ENCODE data around the gene STX1B. TPM values are rescaled to one million over a fixed set of nuclear protein-coding genes. Genes with fewer than 3 reads are reported as not detected.

The STX1B gene
- total RNA-seq, 1 experiment from 2014 or later: 11.0 TPM

GRCh38 chr16:31001507-31002249, 8.8 kb downstream of the STX1B start:
- Histone ChIP-seq H4K5ac (ENCODE audit: insufficient read length, low read depth, low read length) (no peak overlapping the region), H3K23ac (ENCODE audit: insufficient read length, low read depth, low read length) (no peak overlapping the region), H3K27me3 (ENCODE audit: insufficient read depth, low read length) (no peaks in the 10 kb centered on the region), H2BK12ac (ENCODE audit: insufficient read length, low read depth, low read length) (no peak overlapping the region), H3K27ac (ENCODE audit: insufficient read length, low read depth, low read length) (no peak overlapping the region), H4K8ac (replicated peaks; ENCODE audit: insufficient read length, low read depth, low read length) (no peak overlapping the region), H2BK5ac (ENCODE audit: insufficient read length, low read length) (no peak overlapping the region), H4K91ac (ENCODE audit: insufficient read length, low read depth, low read length) (no peak overlapping the region), H3T11ph (ENCODE audit: low read length) (no peak overlapping the region), H3K18ac (ENCODE audit: insufficient read length, low read depth, low read length) (no peak overlapping the region), H3K14ac (ENCODE audit: insufficient read depth, low read length) (no peak overlapping the region; the same call in 1 of the 2 replicates), H3K79me2 (ENCODE audit: insufficient read depth, low read length) (no peaks in the 10 kb centered on the region; the same call in 1 of the 2 replicates), H3K4me1 (ENCODE audit: insufficient read depth, low read length) (no peaks in the 10 kb centered on the region), H3K4ac (ENCODE audit: low read depth, low read length) (no peak overlapping the region), H3K9me3 (ENCODE audit: control insufficient read depth, low read depth, low read length) (no peaks in the 10 kb centered on the region), H3K9ac (ENCODE audit: extremely low read depth, insufficient read length, low read length) (no peak overlapping the region), H4K20me1 (ENCODE audit: control insufficient read depth, insufficient read depth, insufficient read length) (no peaks in the 10 kb centered on the region), H2BK20ac (ENCODE audit: low read depth, low read length, poor library complexity, severe bottlenecking) (no peak overlapping the region), H3K23me2 (ENCODE audit: insufficient read length, low read depth, low read length, poor library complexity, severe bottlenecking) (peaks cover 8% of the 10 kb centered on the region), H3K4me2 (ENCODE audit: insufficient read depth, insufficient read length, low read length) (no peak overlapping the region), H2AK5ac (ENCODE audit: insufficient read length, low read length) (no peak overlapping the region), H2BK15ac (ENCODE audit: low read depth, low read length) (no peak overlapping the region), H2BK120ac (ENCODE audit: low read depth, low read length, poor library complexity, severe bottlenecking) (no peak overlapping the region), H3K79me1 (ENCODE audit: insufficient read depth, low read depth, low read length, poor library complexity, severe bottlenecking) (no peaks in the 10 kb centered on the region), H3K56ac (ENCODE audit: insufficient read length, low read depth, low read length) (no peak overlapping the region), H2AFZ (ENCODE audit: low read length) (no peak overlapping the region)
- no CpG with 5 or more reads among the region's 16 CpGs for WGBS (ENCODE audit: extremely low coverage, insufficient read length, low lambda C conversion rate)
- Mint-ChIP-seq H3K4me3 (no peak overlapping the region), H3K9me3 (no peaks in the 10 kb centered on the region), H3K36me3 (ENCODE audit: insufficient read depth in 1 of 3, low read depth in 3 of 3) (0 out of 7 replicates have a peak, but pooled peaks cover 0 to 3% (median 0%) of the 10 kb centered on the region in 3 experiments), H3K27me3 (ENCODE audit: low read depth) (peaks cover 6% of the 10 kb centered on the region; the same call in 1 of the 2 replicates), H3K27ac (peak overlapping the region in 2 of 3 experiments; percentile 30 to 85; a peak in 2 of 7 replicates), H3K4me1 (peaks cover 18 to 26% of the 10 kb centered on the region in 2 experiments)
- no peak for TF ChIP-seq CTCF (conservative IDR thresholded peaks at IDR 0.05)
- no peak for DNase-seq
